ENCODE measurements around the gene MND1.

The MND1 gene

GRCh38 chr4:153347117-153347516 lies 2.6 kb downstream of the MND1 start:
- DNase-seq = no peak

- DNase-seq = no peak
These were observed 3.5 kb downstream of the MND1 start for GRCh38 chr4:153348006-153348405.

- no peak for DNase-seq
These were observed 4.8 kb downstream of the MND1 start for GRCh38 chr4:153349206-153349805.

GRCh38 chr4:153362184-153362583 lies 17.7 kb downstream of the MND1 start:
- no peak for DNase-seq

- no peak for DNase-seq
These were observed 19.6 kb downstream of the MND1 start for GRCh38 chr4:153364061-153364460.

- DNase-seq = no peak
These were observed 20.5 kb downstream of the MND1 start for GRCh38 chr4:153365003-153365402.

- DNase-seq = no peak
These were observed 22.0 kb downstream of the MND1 start for GRCh38 chr4:153366486-153366885.

GRCh38 chr4:153367092-153367491 lies 22.6 kb downstream of the MND1 start:
- no peak for DNase-seq

- no peak for DNase-seq
These were observed 24.5 kb downstream of the MND1 start for GRCh38 chr4:153369021-153369420.

GRCh38 chr4:153371701-153372234 lies 27.3 kb downstream of the MND1 start:
- DNase-seq = no peak

- no peak for DNase-seq
These were observed 28.6 kb downstream of the MND1 start for GRCh38 chr4:153372967-153373562.

GRCh38 chr4:153374442-153374841 lies 30.0 kb downstream of the MND1 start:
- no peak for DNase-seq

GRCh38 chr4:153375303-153375702 lies 30.8 kb downstream of the MND1 start:
- no peak for DNase-seq

GRCh38 chr4:153383131-153383530 lies 38.6 kb downstream of the MND1 start:
- DNase-seq = no peak

GRCh38 chr4:153384160-153384559 lies 39.7 kb downstream of the MND1 start:
- no peak for DNase-seq

GRCh38 chr4:153385784-153386183 lies 41.3 kb downstream of the MND1 start:
- no peak for DNase-seq

- DNase-seq = no peak
These were observed 43.5 kb downstream of the MND1 start for GRCh38 chr4:153387981-153388380.

- no peak for DNase-seq
These were observed 48.9 kb downstream of the MND1 start for GRCh38 chr4:153393397-153393796.

- DNase-seq = no peak
These were observed 50.5 kb downstream of the MND1 start for GRCh38 chr4:153394945-153395344.

- no peak for DNase-seq
These were observed 54.2 kb downstream of the MND1 start for GRCh38 chr4:153398713-153399112.

- no peak for DNase-seq
These were observed 54.9 kb downstream of the MND1 start for GRCh38 chr4:153399358-153399757.

- DNase-seq = no peak
These were observed 57.0 kb downstream of the MND1 start for GRCh38 chr4:153401501-153401900.

- DNase-seq = no peak
These were observed 57.9 kb downstream of the MND1 start for GRCh38 chr4:153402366-153402765.

GRCh38 chr4:153403726-153404125 lies 59.2 kb downstream of the MND1 start:
- DNase-seq = no peak

GRCh38 chr4:153407906-153408305 lies 63.4 kb downstream of the MND1 start:
- DNase-seq = no peak

Measured in cortex of kidney (tissue), 1 donor.